Tibial nerve (tissue), 4 donors: Measurements from ENCODE around the gene PAPSS2.

Experiments
- EP300 ChIP-seq, 2 donors: sonication (generic); formaldehyde crosslinking; IDR thresholded peaks; one replicate each; pipeline ENCODE4 v1.6.1; 2017; ENCODE audit warnings: antibody characterized with exemption in 2 of 2, mild to moderate bottlenecking in 1 of 2
- POLR2A ChIP-seq, 2 donors: fragments of 450-650 bp; IDR thresholded peaks; one replicate each; pipeline ENCODE4 v1.6.1; 2017; ENCODE audit warnings: antibody characterized with exemption in 2 of 2, mild to moderate bottlenecking in 2 of 2, moderate library complexity in 2 of 2
- TF ChIP-seq, protein P1 (sequence below), 5 experiments: fragments of 200-600 bp in 3 of 5; fragments of 450-650 bp in 2 of 5; sonication (generic) in 3 of 5; IDR thresholded peaks; one replicate each; pipeline ENCODE4 v1.5.1; 2016 to 2019; ENCODE audit warnings: antibody characterized with exemption in 5 of 5, mild to moderate bottlenecking in 3 of 5, moderate library complexity in 2 of 5

GRCh38 chr10:87721781-87722180 lies 62.1 kb downstream of the PAPSS2 start:
- TF ChIP-seq, protein P1, sequence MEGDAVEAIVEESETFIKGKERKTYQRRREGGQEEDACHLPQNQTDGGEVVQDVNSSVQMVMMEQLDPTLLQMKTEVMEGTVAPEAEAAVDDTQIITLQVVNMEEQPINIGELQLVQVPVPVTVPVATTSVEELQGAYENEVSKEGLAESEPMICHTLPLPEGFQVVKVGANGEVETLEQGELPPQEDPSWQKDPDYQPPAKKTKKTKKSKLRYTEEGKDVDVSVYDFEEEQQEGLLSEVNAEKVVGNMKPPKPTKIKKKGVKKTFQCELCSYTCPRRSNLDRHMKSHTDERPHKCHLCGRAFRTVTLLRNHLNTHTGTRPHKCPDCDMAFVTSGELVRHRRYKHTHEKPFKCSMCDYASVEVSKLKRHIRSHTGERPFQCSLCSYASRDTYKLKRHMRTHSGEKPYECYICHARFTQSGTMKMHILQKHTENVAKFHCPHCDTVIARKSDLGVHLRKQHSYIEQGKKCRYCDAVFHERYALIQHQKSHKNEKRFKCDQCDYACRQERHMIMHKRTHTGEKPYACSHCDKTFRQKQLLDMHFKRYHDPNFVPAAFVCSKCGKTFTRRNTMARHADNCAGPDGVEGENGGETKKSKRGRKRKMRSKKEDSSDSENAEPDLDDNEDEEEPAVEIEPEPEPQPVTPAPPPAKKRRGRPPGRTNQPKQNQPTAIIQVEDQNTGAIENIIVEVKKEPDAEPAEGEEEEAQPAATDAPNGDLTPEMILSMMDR (IDR thresholded peaks at IDR 0.05), result no peak
- no peak for TF ChIP-seq EP300 (IDR thresholded peaks at IDR 0.05)
- TF ChIP-seq POLR2A (IDR thresholded peaks at IDR 0.05), result no peak
